Urothelium cell line (cell line): ENCODE data around the gene GRID1.
"Not testable (repeated sequence)": the region's sequence is repeated elsewhere in the genome, so short reads cannot be mapped to it uniquely, and the experiment has no call there.

Experiments
- DNase-seq: peaks from one replicate; pipeline ENCODE4 v3.0.0; 2011; ENCODE audit warnings: low spot score, mixed read lengths
- FAIRE-seq: peaks from 2 replicates; lab custom pipeline; 2011; peaks lifted over from hg19 to GRCh38; lab: Jason Lieb, UNC

The GRID1 gene

GRCh38 chr10:85986777-85987176 lies 379.8 kb downstream of the GRID1 start:
- FAIRE-seq, result no peak
- DNase-seq, result no peak

- FAIRE-seq (no peak), DNase-seq (no peak)
These were observed 383.5 kb downstream of the GRID1 start for GRCh38 chr10:85983051-85983450.

GRCh38 chr10:85979598-85979997 lies 387.0 kb downstream of the GRID1 start:
- no peak for FAIRE-seq
- DNase-seq, result no peak

- FAIRE-seq (no peak), DNase-seq (no peak)
These were observed 387.8 kb downstream of the GRID1 start for GRCh38 chr10:85978566-85979358.

- FAIRE-seq (no peak), DNase-seq (no peak)
These were observed 389.0 kb downstream of the GRID1 start for GRCh38 chr10:85977642-85978041.

- FAIRE-seq (no peak), DNase-seq (no peak)
These were observed 390.3 kb downstream of the GRID1 start for GRCh38 chr10:85976267-85976793.

GRCh38 chr10:85971494-85971893 lies 395.1 kb downstream of the GRID1 start:
- DNase-seq (no peak), FAIRE-seq (no peak)

GRCh38 chr10:85967594-85967993 lies 399.0 kb downstream of the GRID1 start:
- FAIRE-seq, result no peak
- peak; percentile 32 for DNase-seq

- FAIRE-seq (no peak), DNase-seq (no peak)
These were observed 405.0 kb downstream of the GRID1 start for GRCh38 chr10:85961479-85962067.

- no peak for FAIRE-seq
These were observed 405.5 kb downstream of the GRID1 start for GRCh38 chr10:85961073-85961472.

GRCh38 chr10:85959239-85959638 lies 407.4 kb downstream of the GRID1 start:
- DNase-seq (no peak), FAIRE-seq (no peak)

More at GRCh38 chr10:85961073-85961472, 405.5 kb downstream of the GRID1 start:
- DNase-seq, result no peak

- DNase-seq (no peak), FAIRE-seq (no peak)
These were observed 415.7 kb downstream of the GRID1 start for GRCh38 chr10:85950921-85951320.

- DNase-seq (no peak), FAIRE-seq (no peak)
These were observed 419.8 kb downstream of the GRID1 start for GRCh38 chr10:85946713-85947326.

- FAIRE-seq (no peak), DNase-seq (no peak)
These were observed 430.4 kb downstream of the GRID1 start for GRCh38 chr10:85936161-85936560.

- DNase-seq (no peak), FAIRE-seq (no peak)
These were observed 432.0 kb downstream of the GRID1 start for GRCh38 chr10:85934586-85934985.

- DNase-seq, FAIRE-seq: not testable (repeated sequence)
These were observed 436.6 kb downstream of the GRID1 start for GRCh38 chr10:85929993-85930392.

- FAIRE-seq (no peak), DNase-seq (peak; percentile 31)
These were observed 438.5 kb downstream of the GRID1 start for GRCh38 chr10:85927952-85928665.

- FAIRE-seq (no peak), DNase-seq (no peak)
These were observed 439.6 kb downstream of the GRID1 start for GRCh38 chr10:85926986-85927385.

- no peak for DNase-seq
- no peak for FAIRE-seq
These were observed 440.5 kb downstream of the GRID1 start for GRCh38 chr10:85926136-85926535.

- DNase-seq (no peak), FAIRE-seq (no peak)
These were observed 441.3 kb downstream of the GRID1 start for GRCh38 chr10:85925201-85925750.
